IMR-90 (cell line): ENCODE data around the gene RAPGEF2. TPM values are rescaled to one million over a fixed set of nuclear protein-coding genes. Genes with fewer than 3 reads are reported as not detected.

Experiments
- ATAC-seq: fragments of 200-7000 bp; cut with Tn5 transposase; 2 replicates; pipeline ENCODE4 v1.9.1; 2020; ENCODE audit warnings: low read depth, mild to moderate bottlenecking, moderate library complexity
- BruUV-seq: library from RNA; stranded (reverse); fragments of 400-500 nt; replicated peaks from 2 replicates; lab custom pipeline; 2021; lab: Mats Ljungman, UMichigan
- CTCF ChIA-PET: fragments of 300-600 bp; formaldehyde crosslinking; extraction: SDS; loops from one replicate; lab custom pipeline; 2021; ENCODE audit warnings: antibody characterized with exemption; lab: Yijun Ruan, JAX
- POLR2A ChIA-PET: fragments of 300-600 bp; sonication (Branson Sonifier 250); formaldehyde crosslinking; loops from one replicate; lab custom pipeline; 2022; ENCODE audit warnings: antibody characterized with exemption; ENCODE audit not compliant: unreplicated experiment; lab: Charles Lee
- DNase-seq: peaks from one replicate; pipeline ENCODE4 v3.0.0; 2013
- H2AFZ ChIP-seq: replicated peaks from 2 replicates; pipeline ENCODE3; 2013; ENCODE audit warnings: low read length, mild to moderate bottlenecking; ENCODE audit not compliant: poor library complexity
- H2AK5ac ChIP-seq: 2 replicates; pipeline ENCODE4 v1.6.1; 2013; ENCODE audit warnings: low read depth, low read length, inconsistent platforms
- H2AK9ac ChIP-seq: replicated peaks from 2 replicates; pipeline ENCODE3; 2013; ENCODE audit warnings: mild to moderate bottlenecking, low read depth, low read length, moderate library complexity; ENCODE audit not compliant: poor library complexity
- H2BK120ac ChIP-seq: 2 replicates; pipeline ENCODE4 v1.6.1; 2013; ENCODE audit warnings: low read depth, low read length, inconsistent platforms
- H2BK15ac ChIP-seq: 3 replicates; pipeline ENCODE4 v1.6.1; 2013; ENCODE audit warnings: low read depth, low read length, inconsistent platforms
- H2BK20ac ChIP-seq: 2 replicates; pipeline ENCODE4 v1.6.1; 2013; ENCODE audit warnings: low read depth, mild to moderate bottlenecking, inconsistent platforms, low read length, moderate library complexity
- H2BK5ac ChIP-seq: 2 replicates; pipeline ENCODE4 v1.6.1; 2013; ENCODE audit warnings: mild to moderate bottlenecking, low read depth, low read length, inconsistent platforms; ENCODE audit not compliant: poor library complexity, severe bottlenecking
- H3K14ac ChIP-seq: replicated peaks from 2 replicates; pipeline ENCODE4 v1.6.1; 2013; ENCODE audit warnings: low read depth, low read length, inconsistent platforms
- H3K18ac ChIP-seq: 2 replicates; pipeline ENCODE4 v1.6.1; 2013; ENCODE audit warnings: low read depth, low read length, control low read depth
- H3K23ac ChIP-seq: 2 replicates; pipeline ENCODE4 v1.6.1; 2013; ENCODE audit warnings: low read depth, low read length, inconsistent platforms
- H3K27ac ChIP-seq: 2 replicates; pipeline ENCODE4 v1.5.1; 2013; ENCODE audit warnings: mild to moderate bottlenecking, control low read depth, low read length; ENCODE audit not compliant: insufficient read depth
- H3K27me3 ChIP-seq: 2 replicates; pipeline ENCODE4 v1.6.1; 2013; ENCODE audit warnings: low read length; ENCODE audit not compliant: control insufficient read depth, insufficient read depth
- H3K36me3 ChIP-seq: 2 replicates; pipeline ENCODE4 v1.6.1; 2013; ENCODE audit warnings: low read length, mixed read lengths; ENCODE audit not compliant: control insufficient read depth, insufficient read depth
- H3K4ac ChIP-seq: 2 replicates; pipeline ENCODE4 v1.6.1; 2013; ENCODE audit warnings: low read depth, low read length, inconsistent platforms
- H3K4me1 ChIP-seq: 2 replicates; pipeline ENCODE4 v1.6.1; 2013; ENCODE audit warnings: low read length, mixed read lengths; ENCODE audit not compliant: control insufficient read depth, insufficient read depth
- H3K4me2 ChIP-seq: 2 replicates; pipeline ENCODE4 v1.6.1; 2013; ENCODE audit warnings: low read depth, mild to moderate bottlenecking, control low read depth, low read length, moderate library complexity
- H3K4me3 ChIP-seq: 2 replicates; pipeline ENCODE4 v1.5.1; 2013; ENCODE audit warnings: low read depth, mild to moderate bottlenecking, control low read depth, low read length, moderate library complexity; ENCODE audit not compliant: insufficient read depth
- H3K56ac ChIP-seq: 2 replicates; pipeline ENCODE4 v1.6.1; 2013; ENCODE audit warnings: low read length, inconsistent platforms; ENCODE audit not compliant: insufficient read depth; ENCODE audit errors: extremely low read depth
- H3K79me1 ChIP-seq, 2 experiments: 2 replicates each; pipeline ENCODE4 v1.6.1; 2013; ENCODE audit warnings: low read length in 2 of 2, inconsistent platforms in 1 of 2, low read depth in 1 of 2
- H3K9ac ChIP-seq: 2 replicates; pipeline ENCODE4 v1.6.1; 2013; ENCODE audit warnings: low read depth, low read length, control low read depth
- H3K9me1 ChIP-seq: 2 replicates; pipeline ENCODE4 v1.6.1; 2013; ENCODE audit warnings: low read length, inconsistent platforms; ENCODE audit not compliant: insufficient read depth
- H3K9me3 ChIP-seq: 2 replicates; pipeline ENCODE4 v1.6.1; 2013; ENCODE audit warnings: low read length; ENCODE audit not compliant: control insufficient read depth, insufficient read depth
- H4K20me1 ChIP-seq: 2 replicates; pipeline ENCODE4 v1.6.1; 2013; ENCODE audit warnings: low read length, inconsistent platforms; ENCODE audit not compliant: insufficient read depth
- H4K5ac ChIP-seq: 2 replicates; pipeline ENCODE4 v1.6.1; 2013; ENCODE audit warnings: mild to moderate bottlenecking, low read depth, low read length, control low read depth
- H4K8ac ChIP-seq, 2 experiments: 2 replicates each; pipeline ENCODE4 v1.6.1; 2013; ENCODE audit warnings: low read depth in 2 of 2, low read length in 2 of 2, control low read depth in 1 of 2, inconsistent platforms in 1 of 2
- H4K91ac ChIP-seq: 2 replicates; pipeline ENCODE4 v1.6.1; 2013; ENCODE audit warnings: low read depth, low read length, inconsistent platforms; ENCODE audit not compliant: insufficient read depth
- CEBPB ChIP-seq: IDR thresholded peaks from 2 replicates; pipeline ENCODE4 v1.6.1; 2012; ENCODE audit warnings: low read depth, low read length, improper control_type of control experiment
- RAD21 ChIP-seq: IDR thresholded peaks from 2 replicates; pipeline ENCODE4 v1.6.1; 2012; ENCODE audit warnings: low read length, improper control_type of control experiment
- SMC3 ChIP-seq: fragments of 150-350 bp; IDR thresholded peaks from 2 replicates; pipeline ENCODE4 v1.6.1; 2016; ENCODE audit warnings: low read depth, mild to moderate bottlenecking, antibody characterized with exemption, low read length, moderate library complexity
- WGBS, 2 experiments: methylation state at CpG; one replicate each; pipeline versions ENCODE4 v1.1.5 to v1.1.7; 2013; ENCODE audit warnings: missing lambda C conversion rate in 2 of 2; ENCODE audit not compliant: insufficient read length in 1 of 2; ENCODE audit errors: extremely low coverage in 2 of 2; 5-methylcytosine and 5-hydroxymethylcytosine counted together
- dilution Hi-C: fragments of 300-500 bp; cut with HindIII; formaldehyde crosslinking; loops from one replicate; pipeline ENCODE4 v1.14.3; 2018; ENCODE audit warnings: low sequenced_read_pairs; ENCODE audit not compliant: unreplicated experiment
- in situ Hi-C: fragments of 300-500 bp; cut with MboI; formaldehyde crosslinking; loops from 3 replicates; pipeline ENCODE4 v1.14.3; 2019; ENCODE audit warnings: low sequenced_read_pairs, inconsistent platforms, mixed read lengths
- intact Hi-C: fragments of 100-400 bp; cut with micrococcal nuclease; formaldehyde crosslinking; loops from 2 replicates; pipeline ENCODE4 v1.10.0; 2022
- polyA plus RNA-seq, 3 experiments: library from polyadenylated mRNA; depleted of rRNA; stranded (reverse); fragments of >200 nt; gene quantifications; 2 replicates each; pipeline ENCODE4 v1.2.3, GENCODE V29; 2012; ENCODE audit warnings: low replicate concordance in 1 of 3
- total RNA-seq: library from RNA; depleted of rRNA; stranded (reverse); fragments of >200 nt; gene quantifications from 2 replicates; pipeline ENCODE4 v1.2.3, GENCODE V29; 2012

RAPGEF2 gene
- total and polyA plus RNA-seq, 2 of the 4 experiments (the other 2 are of a cell fraction) = 27.6 to 109 TPM

- no TSS peak for BruUV-seq
- WGBS, 2 experiments = no CpG with 5 or more reads among the region's 8 CpGs
These were observed 254.5 kb downstream of the RAPGEF2 start for GRCh38 chr4:159357350-159357749.

More at GRCh38 chr4:159357350-159357749, 254.5 kb downstream of the RAPGEF2 start:
- H3K56ac ChIP-seq = no peak overlapping the region
- no peak overlapping the region for H2BK20ac ChIP-seq
- H3K4ac ChIP-seq = peak overlapping the region; percentile 25; the same call in 1 of the 2 replicates
- ChIA-PET CTCF (interaction anchor here (1.1 kb wide), 1 partner anchor 127 kb away, joined by 3 read pairs; no protein-coding TSS in a partner anchor), POLR2A (no interaction called here)
- no peak for ATAC-seq
- peak overlapping the region; percentile 23; the same call in 1 of the 2 replicates for H2BK120ac ChIP-seq
- intact Hi-C loops (no loop called here), in situ Hi-C loops (no loop called here), dilution Hi-C loops (no loop called here)
- no peak overlapping the region for H2AK5ac ChIP-seq
- no peak overlapping the region for H4K8ac ChIP-seq
- peak overlapping the region; percentile 67; the same call in 1 of the 2 replicates for H3K14ac ChIP-seq
- H4K91ac ChIP-seq = no peak overlapping the region
- no peak overlapping the region for H2BK15ac ChIP-seq
- peaks cover 14% of the 10 kb centered on the region for H3K9me1 ChIP-seq
- peak; percentile 65 for TF ChIP-seq CEBPB
- TF ChIP-seq RAD21 = no peak
- no peak for TF ChIP-seq SMC3
- H3K27ac ChIP-seq = peak overlapping the region; percentile 25; the same call in 1 of the 2 replicates
- H2AK9ac ChIP-seq = no peak overlapping the region
- H3K23ac ChIP-seq = no peak overlapping the region
- H3K36me3 ChIP-seq = peaks cover 23% of the 10 kb centered on the region
- H3K9me3 ChIP-seq = no peaks in the 10 kb centered on the region
- H3K79me1 ChIP-seq = peaks cover 15 to 33% of the 10 kb centered on the region in 2 experiments
- H2AFZ ChIP-seq = no peak overlapping the region
- H3K4me1 ChIP-seq = peaks cover 15% of the 10 kb centered on the region
- H3K4me3 ChIP-seq = no peak overlapping the region
- DNase-seq = no peak
- H3K4me2 ChIP-seq = no peak overlapping the region
- no peak overlapping the region for H3K9ac ChIP-seq
- H4K5ac ChIP-seq = peak overlapping the region; percentile 32; the same call in 1 of the 2 replicates
- no peak overlapping the region; the same call in 1 of the 2 replicates for H3K18ac ChIP-seq
- no peaks in the 10 kb centered on the region for H3K27me3 ChIP-seq
- H2BK5ac ChIP-seq = peak overlapping the region; percentile 99
- H4K20me1 ChIP-seq = peaks cover 3% of the 10 kb centered on the region; the same call in 1 of the 2 replicates
